ENCODE results near the gene PIP4K2B.
A peak's percentile ranks its signal among the peaks of the same experiment; 100 is the strongest.
"Not testable (repeated sequence)": the region's sequence is repeated elsewhere in the genome, so short reads cannot be mapped to it uniquely, and the experiment has no call there.

PIP4K2B gene

GRCh38 chr17:38728290-38728831 lies 71.0 kb downstream of the PIP4K2B start:
- DNase-seq (ENCODE audit: low read depth in 1 of 2, low spot score in 1 of 2) = peak in 1 of 2 experiments; percentile 81
- peak; percentile 65 for TF ChIP-seq GABPA (IDR thresholded peaks at IDR 0.05; ENCODE audit: low read depth)
- no peak for TF ChIP-seq CTCF (IDR thresholded peaks at IDR 0.05; ENCODE audit: insufficient read depth, low read length)
- no peak for TF ChIP-seq REST (IDR thresholded peaks at IDR 0.05; ENCODE audit: insufficient replicate concordance, low read depth)
- TF ChIP-seq POLR2AphosphoS5 (IDR thresholded peaks at IDR 0.05; ENCODE audit: low read depth) = peak; percentile 71
- peak; percentile 34; the same call in 1 of the 2 replicates for TF ChIP-seq SPI1 (IDR thresholded peaks at IDR 0.05; ENCODE audit: borderline replicate concordance, low read depth)
- Histone ChIP-seq H3K4me3 (replicated peaks; ENCODE audit: insufficient read depth, low read length) (no peak overlapping the region), H3K27ac (replicated peaks) (no peak overlapping the region), H3K27me3 (ENCODE audit: insufficient read depth, poor library complexity, severe bottlenecking) (no peaks in the 10 kb centered on the region)

- no peaks in the 10 kb centered on the region for H3K27me3 ChIP-seq (ENCODE audit: insufficient read depth, poor library complexity, severe bottlenecking)
- H3K4me3 ChIP-seq (replicated peaks; ENCODE audit: insufficient read depth, low read length) = no peak overlapping the region
- H3K27ac ChIP-seq (replicated peaks) = no peak overlapping the region
- DNase-seq (ENCODE audit: low read depth in 1 of 2, low spot score in 1 of 2) = no peak
- TF ChIP-seq CTCF (IDR thresholded peaks at IDR 0.05; ENCODE audit: insufficient read depth, low read length) (no peak), POLR2AphosphoS5 (IDR thresholded peaks at IDR 0.05; ENCODE audit: low read depth) (no peak), GABPA (IDR thresholded peaks at IDR 0.05; ENCODE audit: low read depth) (no peak), REST (IDR thresholded peaks at IDR 0.05; ENCODE audit: insufficient replicate concordance, low read depth) (no peak), SPI1 (IDR thresholded peaks at IDR 0.05; ENCODE audit: borderline replicate concordance, low read depth) (no peak)
These were observed 71.6 kb downstream of the PIP4K2B start for GRCh38 chr17:38727736-38728135.

DNA sequence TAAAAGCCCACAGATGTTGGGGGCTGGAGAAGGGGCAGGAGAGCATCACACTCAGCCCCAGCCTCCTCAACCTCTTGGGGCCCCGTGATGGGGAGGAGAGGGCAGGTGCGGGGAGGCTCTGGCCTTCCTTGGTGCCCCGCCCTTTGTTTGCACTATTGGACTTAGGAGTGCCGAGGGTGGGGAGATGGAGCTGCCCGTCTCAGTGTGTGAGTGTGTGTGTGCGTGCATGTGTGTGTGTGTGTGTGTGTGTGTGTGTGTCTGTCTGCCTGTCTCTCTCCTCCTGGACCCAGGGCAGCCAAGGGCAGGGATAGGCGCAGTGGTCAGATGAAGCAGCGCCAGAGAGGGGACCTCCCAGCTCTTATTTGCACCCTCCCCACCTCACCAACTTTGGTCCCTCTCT lies 73.2 kb downstream of the PIP4K2B start:
- H3K27ac ChIP-seq (replicated peaks); H3K4me3 ChIP-seq (replicated peaks; ENCODE audit: insufficient read depth, low read length); H3K27me3 ChIP-seq (ENCODE audit: insufficient read depth, poor library complexity, severe bottlenecking); DNase-seq (ENCODE audit: low read depth in 1 of 2, low spot score in 1 of 2): not testable (repeated sequence)

DNA sequence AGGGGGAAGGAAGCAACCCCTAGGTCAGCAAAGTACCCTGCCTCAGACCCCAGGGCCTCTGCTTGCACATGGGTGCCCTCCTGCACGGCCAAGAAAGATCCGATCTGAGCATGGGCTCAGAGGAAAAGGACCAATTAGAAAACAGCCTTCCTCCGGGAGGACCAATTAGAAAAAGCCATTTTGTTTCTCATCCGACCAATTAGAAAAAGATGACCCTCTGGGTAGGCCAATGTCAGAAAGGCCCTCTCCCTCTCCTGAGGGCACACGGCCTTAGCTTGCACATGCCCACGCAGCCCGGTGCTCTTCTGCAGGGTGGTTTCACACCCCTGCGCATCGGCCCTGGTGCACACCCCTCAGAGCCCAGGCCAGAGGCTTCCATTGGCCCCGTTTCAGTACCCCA lies 74.3 kb downstream of the PIP4K2B start:
- no peak overlapping the region for H3K27ac ChIP-seq (replicated peaks)
- H3K27me3 ChIP-seq (ENCODE audit: insufficient read depth, poor library complexity, severe bottlenecking) = no peaks in the 10 kb centered on the region
- DNase-seq (ENCODE audit: low read depth in 1 of 2, low spot score in 1 of 2) = no peak
- TF ChIP-seq GABPA (IDR thresholded peaks at IDR 0.05; ENCODE audit: low read depth) (no peak), CTCF (IDR thresholded peaks at IDR 0.05; ENCODE audit: insufficient read depth, low read length) (no peak), POLR2AphosphoS5 (IDR thresholded peaks at IDR 0.05; ENCODE audit: low read depth) (no peak), REST (IDR thresholded peaks at IDR 0.05; ENCODE audit: insufficient replicate concordance, low read depth) (no peak), SPI1 (IDR thresholded peaks at IDR 0.05; ENCODE audit: borderline replicate concordance, low read depth) (no peak)
- H3K4me3 ChIP-seq (replicated peaks; ENCODE audit: insufficient read depth, low read length) = no peak overlapping the region
